DND-41 (cell line): ENCODE data around the gene COL4A2.

ENCODE experiments used
- ATAC-seq: fragments of 200-7000 bp; cut with Tn5 transposase; 3 replicates; pipeline ENCODE4 v1.9.1; 2021; ENCODE audit warnings: low read depth; ENCODE audit not compliant: insufficient read depth
- DNase-seq: peaks from one replicate; pipeline ENCODE4 v3.0.0-alpha.2; 2020
- H2AFZ ChIP-seq: 2 replicates; pipeline ENCODE4 v1.6.0; 2012; ENCODE audit warnings: low read depth, low read length
- H3K27ac ChIP-seq: 2 replicates; pipeline ENCODE4 v1.5.1; 2012; ENCODE audit warnings: low read length, inconsistent platforms
- H3K27me3 ChIP-seq: fragments of 200-600 bp; sonication (generic); 2 replicates; pipeline ENCODE4 v1.6.0; 2012; ENCODE audit warnings: low read length, mild to moderate bottlenecking, inconsistent platforms; ENCODE audit not compliant: insufficient read depth, poor library complexity
- H3K36me3 ChIP-seq: 2 replicates; pipeline ENCODE4 v1.5.1; 2012; ENCODE audit warnings: low read length, inconsistent platforms; ENCODE audit not compliant: insufficient read depth
- H3K4me1 ChIP-seq: 2 replicates; pipeline ENCODE4 v1.5.1; 2012; ENCODE audit warnings: mild to moderate bottlenecking, low read length; ENCODE audit not compliant: insufficient read depth
- H3K4me2 ChIP-seq: 2 replicates; pipeline ENCODE4 v1.6.0; 2012; ENCODE audit warnings: mild to moderate bottlenecking, moderate library complexity, low read length, inconsistent platforms; ENCODE audit not compliant: insufficient read depth
- H3K4me3 ChIP-seq, 2 experiments: fragments of 200-600 bp in 1 of 2; shearing (Covaris generic) in 1 of 2; 2 replicates each; pipeline ENCODE4 v1.5.1; 2012 to 2016; ENCODE audit warnings: inconsistent platforms in 2 of 2, low read length in 2 of 2, mild to moderate bottlenecking in 2 of 2, low read depth in 1 of 2, moderate library complexity in 1 of 2
- H3K79me2 ChIP-seq: 2 replicates; pipeline ENCODE4 v1.6.0; 2012; ENCODE audit warnings: low read length, inconsistent platforms; ENCODE audit not compliant: insufficient read depth
- H3K9ac ChIP-seq: 2 replicates; pipeline ENCODE4 v1.6.0; 2012; ENCODE audit warnings: low read depth, mild to moderate bottlenecking, inconsistent platforms, low read length, moderate library complexity
- H3K9me3 ChIP-seq: 2 replicates; pipeline ENCODE4 v1.5.1; 2012; ENCODE audit warnings: low read length, moderate library complexity, mild to moderate bottlenecking, inconsistent platforms; ENCODE audit not compliant: insufficient read depth, severe bottlenecking
- H4K20me1 ChIP-seq: 2 replicates; pipeline ENCODE4 v1.6.0; 2012; ENCODE audit warnings: low read length; ENCODE audit not compliant: insufficient read depth
- CTCF ChIP-seq: IDR thresholded peaks from 2 replicates; pipeline ENCODE4 v1.5.1; 2012; ENCODE audit warnings: borderline replicate concordance, low read length, moderate library complexity, mild to moderate bottlenecking; ENCODE audit not compliant: poor library complexity, severe bottlenecking; ENCODE audit errors: extremely low read depth
- EZH2 ChIP-seq: IDR thresholded peaks from 3 replicates; pipeline ENCODE4 v1.6.1; 2012; ENCODE audit warnings: borderline replicate concordance, low read depth, mild to moderate bottlenecking, moderate library complexity, low read length, inconsistent platforms; ENCODE audit not compliant: severe bottlenecking

Gene COL4A2

GRCh38 chr13:110351636-110352420 is 44.7 kb downstream of the COL4A2 start:
- Histone ChIP-seq H3K9ac (no peak overlapping the region), H4K20me1 (peaks cover 7% of the 10 kb centered on the region; the same call in 1 of the 2 replicates), H3K27me3 (peaks cover 24% of the 10 kb centered on the region), H3K4me3 (no peak overlapping the region), H3K36me3 (no peaks in the 10 kb centered on the region), H3K4me1 (no peaks in the 10 kb centered on the region), H3K79me2 (no peaks in the 10 kb centered on the region), H3K4me2 (no peak overlapping the region), H3K27ac (no peak overlapping the region), H3K9me3 (no peaks in the 10 kb centered on the region), H2AFZ (no peak overlapping the region)
- DNase-seq (no peak), ATAC-seq (no peak)
- TF ChIP-seq CTCF (no peak), EZH2 (no peak)

- H3K27me3 ChIP-seq, result peaks cover 16% of the 10 kb centered on the region
- no peaks in the 10 kb centered on the region for H3K4me1 ChIP-seq
- no peaks in the 10 kb centered on the region for H3K36me3 ChIP-seq
- 0 out of 2 replicates have a peak, but pooled peaks cover 4% of the 10 kb centered on the region for H4K20me1 ChIP-seq
- H3K9ac ChIP-seq, result no peak overlapping the region
- no peaks in the 10 kb centered on the region for H3K79me2 ChIP-seq
- TF ChIP-seq EZH2, result no peak
- peak; percentile 51 for TF ChIP-seq CTCF
- no peak for ATAC-seq
- no peaks in the 10 kb centered on the region for H3K9me3 ChIP-seq
- no peak overlapping the region for H3K4me2 ChIP-seq
- H3K4me3 ChIP-seq, result no peak overlapping the region
- no peak overlapping the region for H3K27ac ChIP-seq
- no peak overlapping the region for H2AFZ ChIP-seq
- peak; percentile 11 for DNase-seq
Measured at GRCh38 chr13:110352735-110353134, 45.7 kb downstream of the COL4A2 start.

GRCh38 chr13:110353339-110353977 is 46.4 kb downstream of the COL4A2 start:
- TF ChIP-seq CTCF (no peak), EZH2 (no peak)
- no peaks in the 10 kb centered on the region for H3K79me2 ChIP-seq

More at GRCh38 chr13:110353339-110353977, 46.4 kb downstream of the COL4A2 start:
- Histone ChIP-seq H4K20me1 (0 out of 2 replicates have a peak, but pooled peaks cover 4% of the 10 kb centered on the region), H3K4me3 (no peak overlapping the region), H3K27me3 (peaks cover 16% of the 10 kb centered on the region), H3K4me1 (no peaks in the 10 kb centered on the region), H2AFZ (no peak overlapping the region), H3K4me2 (no peak overlapping the region), H3K9me3 (no peaks in the 10 kb centered on the region), H3K9ac (no peak overlapping the region), H3K27ac (no peak overlapping the region), H3K36me3 (no peaks in the 10 kb centered on the region)
- ATAC-seq (no peak), DNase-seq (no peak)
